SK-N-DZ (cell line): ENCODE results near the gene PIP4K2C.
A peak's percentile ranks its signal among the peaks of the same experiment; 100 is the strongest.
"Not testable (repeated sequence)": the region's sequence is repeated elsewhere in the genome, so short reads cannot be mapped to it uniquely, and the experiment has no call there.

Experiments used
- DNase-seq: peaks from one replicate; pipeline ENCODE4 v3.0.0-alpha.2; 2015; ENCODE audit warnings: low spot score

PIP4K2C gene

GRCh38 chr12:57632958-57633840 is 42.2 kb downstream of the PIP4K2C start, which contains the start of gene B4GALNT1:
Gene B4GALNT1 (minus strand): TSS chr12:57633201. CDS start chr12:57632132, 1,069 bp downstream.
- peak; percentile 88 for DNase-seq

GRCh38 chr12:57636731-57637130 is 45.7 kb downstream of the PIP4K2C start:
- DNase-seq: not testable (repeated sequence)

GRCh38 chr12:57637364-57637763 is 46.4 kb downstream of the PIP4K2C start:
- no peak for DNase-seq

GRCh38 chr12:57638096-57638495 is 47.1 kb downstream of the PIP4K2C start:
- no peak for DNase-seq

GRCh38 chr12:57640175-57641042 is 49.4 kb downstream of the PIP4K2C start:
- DNase-seq: no peak

- no peak for DNase-seq
Measured at GRCh38 chr12:57641699-57642442, 50.9 kb downstream of the PIP4K2C start.

- not testable (repeated sequence) for DNase-seq
Measured at GRCh38 chr12:57645990-57646658, 55.1 kb downstream of the PIP4K2C start.

- not testable (repeated sequence) for DNase-seq
Measured at GRCh38 chr12:57646659-57647049, 55.7 kb downstream of the PIP4K2C start.
